Loucy (cell line): ENCODE results near the gene CAMKMT.

Experiments
- H2AFZ ChIP-seq: fragments of 200-600 bp; sonication (generic); 2 replicates; pipeline ENCODE4 v1.6.0; 2016; ENCODE audit warnings: antibody characterized with exemption, mild to moderate bottlenecking, low read length, moderate library complexity
- H3F3A ChIP-seq: fragments of 200-600 bp; 2 replicates; pipeline ENCODE4 v1.6.0; 2016; ENCODE audit warnings: antibody characterized with exemption, low read depth, mild to moderate bottlenecking
- H3K27me3 ChIP-seq: fragments of 200-600 bp; sonication (generic); 2 replicates; pipeline ENCODE4 v1.6.1; 2014; ENCODE audit warnings: low read length, mild to moderate bottlenecking; ENCODE audit not compliant: insufficient read depth, poor library complexity, severe bottlenecking
- H3K36me3 ChIP-seq: fragments of 200-600 bp; sonication (generic); 2 replicates; pipeline ENCODE4 v1.6.1; 2016; ENCODE audit warnings: low read length; ENCODE audit not compliant: insufficient read depth
- H3K4me1 ChIP-seq: fragments of 200-600 bp; sonication (generic); 2 replicates; pipeline ENCODE4 v1.5.1; 2014; ENCODE audit warnings: low read length, mild to moderate bottlenecking; ENCODE audit not compliant: insufficient read depth, poor library complexity, severe bottlenecking
- H3K4me2 ChIP-seq: fragments of 200-600 bp; sonication (generic); 2 replicates; pipeline ENCODE4 v1.6.0; 2014; ENCODE audit warnings: antibody characterized with exemption, low read length, low read depth, mild to moderate bottlenecking; ENCODE audit not compliant: poor library complexity, severe bottlenecking
- H3K4me3 ChIP-seq: fragments of 200-600 bp; sonication (generic); 2 replicates; pipeline ENCODE4 v1.5.1; 2014; ENCODE audit warnings: low read length, mild to moderate bottlenecking, mixed read lengths; ENCODE audit not compliant: poor library complexity, severe bottlenecking
- H3K79me2 ChIP-seq: fragments of 200-600 bp; sonication (generic); 2 replicates; pipeline ENCODE4 v1.6.1; 2014; ENCODE audit warnings: low read length; ENCODE audit not compliant: insufficient read depth
- H3K9ac ChIP-seq: fragments of 200-600 bp; sonication (generic); 2 replicates; pipeline ENCODE4 v1.6.0; 2014; ENCODE audit warnings: mild to moderate bottlenecking, low read depth, low read length, moderate library complexity; ENCODE audit not compliant: poor library complexity, severe bottlenecking
- H3K9me2 ChIP-seq: fragments of 200-600 bp; sonication (generic); replicated peaks from 2 replicates; pipeline ENCODE4 v1.6.1; 2016; ENCODE audit warnings: low read depth, low read length, mixed read lengths
- H3K9me3 ChIP-seq: fragments of 200-600 bp; sonication (generic); 2 replicates; pipeline ENCODE4 v1.6.1; 2014; ENCODE audit warnings: mild to moderate bottlenecking, antibody characterized with exemption, low read length, low read depth; ENCODE audit not compliant: insufficient read depth
- H4K20me1 ChIP-seq: fragments of 200-600 bp; sonication (generic); 2 replicates; pipeline ENCODE4 v1.6.0; 2014; ENCODE audit warnings: antibody characterized with exemption, low read length, mild to moderate bottlenecking; ENCODE audit not compliant: insufficient read depth, poor library complexity, severe bottlenecking
- EZH2phosphoT487 ChIP-seq: fragments of 200-600 bp; IDR thresholded peaks from 2 replicates; pipeline ENCODE4 v1.6.1; 2018; ENCODE audit warnings: antibody characterized with exemption, mild to moderate bottlenecking, moderate library complexity, borderline replicate concordance
- TF ChIP-seq, protein P1 (sequence below): fragments of 200-600 bp; sonication (generic); conservative IDR thresholded peaks from 2 replicates; pipeline ENCODE4 v1.5.1; 2014; ENCODE audit warnings: mild to moderate bottlenecking, antibody characterized with exemption, low read length

Gene CAMKMT

DNA sequence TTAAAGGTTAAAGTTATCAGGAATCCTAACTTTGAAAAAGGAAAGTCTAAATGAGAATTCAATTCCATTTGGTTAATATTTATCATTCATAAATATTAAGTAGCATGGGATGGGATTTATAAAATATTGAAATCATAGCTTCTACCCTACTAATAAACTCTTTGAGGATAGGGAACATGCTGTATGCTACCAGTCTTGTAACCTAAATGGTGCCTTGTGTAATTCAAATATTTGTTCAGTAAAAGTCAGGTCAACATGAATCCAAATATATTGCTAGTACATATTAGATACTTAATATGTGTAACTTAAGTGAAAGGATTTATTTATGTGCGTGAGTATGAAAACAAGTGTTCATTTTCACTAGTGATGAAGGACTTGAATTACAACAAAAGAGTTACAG is 94.1 kb downstream of the CAMKMT start:
- H3K79me2 ChIP-seq, result no peaks in the 10 kb centered on the region
- no peak overlapping the region for H2AFZ ChIP-seq
- H3K9ac ChIP-seq, result no peak overlapping the region
- H3K4me1 ChIP-seq, result no peaks in the 10 kb centered on the region
- H3K4me2 ChIP-seq, result no peak overlapping the region
- H3K9me2 ChIP-seq, result no peaks in the 10 kb centered on the region
- no peaks in the 10 kb centered on the region for H3K36me3 ChIP-seq
- H3K4me3 ChIP-seq, result no peak overlapping the region
- H4K20me1 ChIP-seq, result no peaks in the 10 kb centered on the region
- TF ChIP-seq, protein P1, sequence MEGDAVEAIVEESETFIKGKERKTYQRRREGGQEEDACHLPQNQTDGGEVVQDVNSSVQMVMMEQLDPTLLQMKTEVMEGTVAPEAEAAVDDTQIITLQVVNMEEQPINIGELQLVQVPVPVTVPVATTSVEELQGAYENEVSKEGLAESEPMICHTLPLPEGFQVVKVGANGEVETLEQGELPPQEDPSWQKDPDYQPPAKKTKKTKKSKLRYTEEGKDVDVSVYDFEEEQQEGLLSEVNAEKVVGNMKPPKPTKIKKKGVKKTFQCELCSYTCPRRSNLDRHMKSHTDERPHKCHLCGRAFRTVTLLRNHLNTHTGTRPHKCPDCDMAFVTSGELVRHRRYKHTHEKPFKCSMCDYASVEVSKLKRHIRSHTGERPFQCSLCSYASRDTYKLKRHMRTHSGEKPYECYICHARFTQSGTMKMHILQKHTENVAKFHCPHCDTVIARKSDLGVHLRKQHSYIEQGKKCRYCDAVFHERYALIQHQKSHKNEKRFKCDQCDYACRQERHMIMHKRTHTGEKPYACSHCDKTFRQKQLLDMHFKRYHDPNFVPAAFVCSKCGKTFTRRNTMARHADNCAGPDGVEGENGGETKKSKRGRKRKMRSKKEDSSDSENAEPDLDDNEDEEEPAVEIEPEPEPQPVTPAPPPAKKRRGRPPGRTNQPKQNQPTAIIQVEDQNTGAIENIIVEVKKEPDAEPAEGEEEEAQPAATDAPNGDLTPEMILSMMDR, result no peak
- no peak for TF ChIP-seq EZH2phosphoT487
- no peaks in the 10 kb centered on the region for H3K9me3 ChIP-seq
- no peaks in the 10 kb centered on the region for H3K27me3 ChIP-seq
- no peaks in the 10 kb centered on the region for H3F3A ChIP-seq

DNA sequence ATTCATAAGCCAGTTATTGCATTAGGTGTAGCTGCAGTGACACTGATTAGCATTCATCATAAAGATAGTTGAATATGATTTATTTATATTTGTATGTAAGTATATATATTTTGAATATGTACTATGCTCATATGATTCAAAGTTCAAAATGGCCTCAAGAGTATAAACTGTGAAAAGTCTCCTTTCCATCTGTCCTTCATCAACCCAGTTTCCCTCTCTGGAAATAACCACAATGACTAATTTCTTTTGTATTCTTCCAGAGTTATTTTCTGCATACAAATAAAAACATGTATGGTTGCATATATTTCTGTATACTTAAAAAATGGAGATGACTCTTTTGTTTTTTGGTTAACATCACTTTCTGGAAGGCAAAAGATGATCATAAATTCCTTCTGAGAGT is 95.2 kb downstream of the CAMKMT start:
- no peak overlapping the region for H2AFZ ChIP-seq
- no peaks in the 10 kb centered on the region for H3K9me3 ChIP-seq
- no peaks in the 10 kb centered on the region for H3K4me1 ChIP-seq
- no peaks in the 10 kb centered on the region for H3K27me3 ChIP-seq
- TF ChIP-seq, protein P1, result no peak
- TF ChIP-seq EZH2phosphoT487, result no peak
- H3K4me3 ChIP-seq, result no peak overlapping the region
- H3K9ac ChIP-seq, result no peak overlapping the region
- H3K4me2 ChIP-seq, result no peak overlapping the region
- H3F3A ChIP-seq, result no peaks in the 10 kb centered on the region
- no peaks in the 10 kb centered on the region for H3K36me3 ChIP-seq
- no peaks in the 10 kb centered on the region for H3K9me2 ChIP-seq
- no peaks in the 10 kb centered on the region for H3K79me2 ChIP-seq
- no peaks in the 10 kb centered on the region for H4K20me1 ChIP-seq

- TF ChIP-seq EZH2phosphoT487, result no peak
- TF ChIP-seq, protein P1, result no peak
- Histone ChIP-seq H4K20me1 (no peaks in the 10 kb centered on the region), H2AFZ (no peak overlapping the region), H3K4me1 (no peaks in the 10 kb centered on the region), H3K36me3 (no peaks in the 10 kb centered on the region), H3K9ac (no peak overlapping the region), H3K4me3 (no peak overlapping the region), H3K9me3 (peaks cover 12% of the 10 kb centered on the region; the same call in 1 of the 2 replicates), H3K27me3 (no peaks in the 10 kb centered on the region), H3F3A (no peaks in the 10 kb centered on the region), H3K9me2 (no peaks in the 10 kb centered on the region), H3K4me2 (no peak overlapping the region), H3K79me2 (no peaks in the 10 kb centered on the region)
These were observed 98.0 kb downstream of the CAMKMT start for GRCh38 chr2:44459739-44460138.
